Activated gamma-delta T cell treated with Interleukin-2 at 50 U/mL for 16 hours (primary cell): ENCODE measurements around the gene MAN1A1.
A peak's percentile ranks its signal among the peaks of the same experiment; 100 is the strongest.

Experiments used
- DNase-seq: peaks from one replicate; pipeline ENCODE4 v3.0.0-alpha.2; 2020

MAN1A1 gene

DNA sequence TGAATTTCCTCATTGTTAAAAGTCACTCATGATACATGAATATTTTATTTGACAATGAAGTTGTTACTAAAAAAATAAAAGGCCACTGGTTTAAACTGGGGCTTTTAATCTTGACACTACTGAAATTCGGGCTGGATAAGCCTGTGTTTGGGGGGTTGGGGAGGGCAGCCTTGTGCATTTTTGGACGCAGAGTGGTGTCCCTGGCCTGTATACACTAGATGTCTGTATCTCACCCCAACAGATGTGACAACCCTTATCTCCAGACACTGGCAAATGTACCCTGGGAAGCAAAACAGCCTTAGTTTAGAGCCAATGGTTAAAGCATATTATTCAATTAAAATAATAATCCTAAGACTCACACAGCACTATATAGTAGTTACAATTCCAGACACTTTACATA, 24.8 kb downstream of the MAN1A1 start:
- no peak for DNase-seq

- no peak for DNase-seq
Observed at GRCh38 chr6:119323931-119324330, 25.6 kb downstream of the MAN1A1 start.

GRCh38 chr6:119323478-119323877, 26.1 kb downstream of the MAN1A1 start:
- DNase-seq, result no peak

- DNase-seq, result peak; percentile 48
Observed at GRCh38 chr6:119322715-119323350, 26.7 kb downstream of the MAN1A1 start.

DNA sequence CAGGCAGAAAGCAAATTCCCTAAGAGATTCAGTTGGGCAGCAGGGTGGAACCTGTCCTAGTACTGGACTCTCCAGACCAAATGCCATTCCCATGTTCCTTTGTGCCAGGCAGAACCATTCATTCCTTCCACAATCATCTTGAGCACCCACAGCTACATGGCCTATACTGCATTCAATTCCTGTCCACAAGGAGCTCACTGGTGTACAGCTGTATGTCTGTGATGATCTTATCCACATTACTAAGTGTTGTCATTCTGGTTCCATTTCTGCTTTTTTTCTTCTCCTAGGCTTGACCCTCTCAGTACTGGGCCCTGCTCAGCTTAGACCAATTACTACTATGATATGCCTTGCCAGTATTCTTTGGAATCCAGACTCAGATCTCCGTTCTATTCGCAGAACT, 27.5 kb downstream of the MAN1A1 start:
- no peak for DNase-seq

GRCh38 chr6:119319694-119320093, 29.9 kb downstream of the MAN1A1 start:
- DNase-seq, result no peak

- no peak for DNase-seq
Observed at GRCh38 chr6:119318730-119319129, 30.8 kb downstream of the MAN1A1 start.

GRCh38 chr6:119318176-119318575, 31.4 kb downstream of the MAN1A1 start:
- DNase-seq, result no peak

GRCh38 chr6:119317007-119317406, 32.6 kb downstream of the MAN1A1 start:
- no peak for DNase-seq

- no peak for DNase-seq
Observed at GRCh38 chr6:119314885-119315272, 34.7 kb downstream of the MAN1A1 start.

- peak; percentile 33 for DNase-seq
Observed at GRCh38 chr6:119313937-119314884, 35.4 kb downstream of the MAN1A1 start.

GRCh38 chr6:119312875-119313338, 36.7 kb downstream of the MAN1A1 start:
- DNase-seq, result no peak

GRCh38 chr6:119312441-119312840, 37.1 kb downstream of the MAN1A1 start:
- DNase-seq, result no peak

GRCh38 chr6:119311514-119312142, 37.9 kb downstream of the MAN1A1 start:
- no peak for DNase-seq

DNA sequence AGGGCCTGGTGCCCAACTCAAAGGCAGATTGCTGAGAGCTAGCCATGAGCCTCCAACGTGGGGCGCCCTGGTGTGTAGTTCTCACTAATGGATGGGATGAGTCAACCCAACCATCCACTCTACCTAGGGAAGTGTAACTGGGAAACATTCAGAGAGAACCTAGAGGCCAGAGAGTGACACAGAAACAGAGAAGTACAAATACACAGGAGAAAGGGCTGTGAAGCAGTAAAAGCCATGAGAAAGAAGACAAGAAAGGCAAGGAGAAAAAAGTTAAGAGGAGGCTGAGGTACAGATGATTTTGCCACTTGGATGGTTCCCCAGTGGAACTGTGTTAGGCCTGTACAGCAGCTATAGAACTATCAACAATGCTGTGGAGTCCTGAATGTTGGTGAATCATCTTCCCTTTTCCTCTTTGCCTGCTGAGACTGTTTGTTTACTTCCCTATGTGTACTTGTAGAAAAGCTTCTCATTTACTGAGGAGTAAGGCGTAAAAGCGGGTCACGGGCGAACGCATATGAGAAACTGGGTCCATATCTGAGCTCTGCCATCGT, 39.0 kb downstream of the MAN1A1 start:
- DNase-seq, result no peak

GRCh38 chr6:119308991-119309657, 40.4 kb downstream of the MAN1A1 start:
- no peak for DNase-seq

- no peak for DNase-seq
Observed at GRCh38 chr6:119308048-119308570, 41.5 kb downstream of the MAN1A1 start.

DNA sequence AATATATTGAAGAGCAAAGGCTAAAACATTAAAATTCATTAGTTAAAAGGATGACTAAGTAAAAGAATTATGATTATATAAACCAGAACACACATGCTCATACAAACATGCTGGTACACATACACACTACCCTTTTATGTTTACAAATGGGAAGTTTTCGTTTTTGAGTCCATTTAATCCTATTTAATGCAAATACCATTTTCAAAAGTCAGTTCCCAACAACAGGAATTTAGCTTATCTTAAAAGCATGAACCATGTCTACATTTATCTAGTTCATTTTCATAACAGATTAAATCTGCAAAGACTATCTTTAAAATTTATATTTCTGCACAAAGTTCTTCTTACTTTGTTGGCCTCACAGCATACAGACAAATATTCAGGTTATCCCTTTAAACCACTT, 42.5 kb downstream of the MAN1A1 start:
- no peak for DNase-seq

GRCh38 chr6:119306396-119306968, 43.1 kb downstream of the MAN1A1 start:
- no peak for DNase-seq

GRCh38 chr6:119303164-119303887, 46.2 kb downstream of the MAN1A1 start:
- DNase-seq, result no peak

GRCh38 chr6:119301429-119301828, 48.1 kb downstream of the MAN1A1 start:
- no peak for DNase-seq
